Fibroblast of lung (primary cell): ENCODE measurements around the gene CAMTA1. TPM values are rescaled to one million over a fixed set of nuclear protein-coding genes. Genes with fewer than 3 reads are reported as not detected.

ENCODE experiments used
- DNase-seq, 2 donors: peaks; one replicate each; pipeline versions ENCODE4 v3.0.0 to v3.0.0-alpha.2; 2010; ENCODE audit warnings: low read depth in 2 of 2
- H2AFZ ChIP-seq: 2 replicates; pipeline ENCODE4 v1.5.1; 2012; ENCODE audit warnings: low read length, control low read depth, inconsistent platforms
- H3K27ac ChIP-seq: 2 replicates; pipeline ENCODE4 v1.5.1; 2011; ENCODE audit warnings: low read length, control low read depth; ENCODE audit not compliant: insufficient read depth
- H3K27me3 ChIP-seq: 2 replicates; pipeline ENCODE4 v1.5.1; 2011; ENCODE audit warnings: mild to moderate bottlenecking, low read length; ENCODE audit not compliant: control insufficient read depth, insufficient read depth
- H3K36me3 ChIP-seq: 2 replicates; pipeline ENCODE4 v1.5.1; 2011; ENCODE audit warnings: low read length; ENCODE audit not compliant: control insufficient read depth, insufficient read depth
- H3K4me1 ChIP-seq: 2 replicates; pipeline ENCODE4 v1.5.1; 2011; ENCODE audit warnings: low read length; ENCODE audit not compliant: control insufficient read depth, insufficient read depth; ENCODE audit errors: extremely low read depth
- H3K4me2 ChIP-seq: 2 replicates; pipeline ENCODE4 v1.5.1; 2011; ENCODE audit warnings: low read length, control low read depth; ENCODE audit not compliant: insufficient read depth; ENCODE audit errors: extremely low read depth
- H3K4me3 ChIP-seq, 4 experiments: fragments of 200-600 bp in 1 of 4; sonication (generic) in 1 of 4; replicated peaks in 1 of 4; 2 replicates each; pipeline ENCODE4 v1.5.1; 2011 to 2016; ENCODE audit warnings: low read length in 4 of 4, low read depth in 3 of 4, mild to moderate bottlenecking in 3 of 4, control low read depth in 2 of 4, inconsistent platforms in 1 of 4, mixed read lengths in 1 of 4; ENCODE audit not compliant: insufficient read depth in 1 of 4; ENCODE audit errors: control extremely low read depth in 1 of 4
- H3K79me2 ChIP-seq: 2 replicates; pipeline ENCODE4 v1.5.1; 2012; ENCODE audit warnings: mild to moderate bottlenecking, low read length, inconsistent platforms; ENCODE audit not compliant: control insufficient read depth, insufficient read depth
- H3K9ac ChIP-seq: 2 replicates; pipeline ENCODE4 v1.5.1; 2011; ENCODE audit warnings: mild to moderate bottlenecking, low read length, control low read depth; ENCODE audit not compliant: insufficient read depth
- H3K9me3 ChIP-seq: 2 replicates; pipeline ENCODE4 v1.5.1; 2012; ENCODE audit warnings: low read depth, low read length; ENCODE audit not compliant: control insufficient read depth, insufficient read depth
- H4K20me1 ChIP-seq: 2 replicates; pipeline ENCODE4 v1.5.1; 2011; ENCODE audit warnings: low read length; ENCODE audit not compliant: control insufficient read depth, insufficient read depth; ENCODE audit errors: extremely low read depth
- CTCF ChIP-seq, 2 donors: IDR thresholded peaks in 1 of 2; conservative IDR thresholded peaks in 1 of 2; 1 replicate in 1 of 2; 2 replicates in 1 of 2; pipeline ENCODE4 v1.5.1; 2011 to 2012; ENCODE audit warnings: low read length in 2 of 2, control low read depth in 1 of 2, inconsistent platforms in 1 of 2, low read depth in 1 of 2, mild to moderate bottlenecking in 1 of 2
- EZH2 ChIP-seq: IDR thresholded peaks from 2 replicates; pipeline ENCODE4 v1.5.1; 2012; ENCODE audit warnings: low read length, control low read depth, mild to moderate bottlenecking; ENCODE audit errors: missing control alignments
- polyA plus RNA-seq, 2 donors: library from polyadenylated mRNA; depleted of rRNA in 1 of 2; stranded (reverse) in 1 of 2; unstranded in 1 of 2; fragments of >200 nt; gene quantifications; 2 replicates each; pipeline ENCODE4 v1.2.1, GENCODE V29; 2011 to 2012; ENCODE audit warnings: missing spikeins in 1 of 2
- total RNA-seq: library from RNA; depleted of rRNA; stranded (reverse); fragments of >200 nt; gene quantifications from 2 replicates; pipeline ENCODE4 v1.2.1, GENCODE V29; 2014

Gene CAMTA1
- total and polyA plus RNA-seq, 2 donors (not counting 1 experiment from before 2014, with no cell fraction given), result 47.6 to 86.0 TPM

- Histone ChIP-seq H3K4me1 (no peaks in the 10 kb centered on the region), H2AFZ (no peak overlapping the region), H4K20me1 (no peaks in the 10 kb centered on the region), H3K27ac (no peak overlapping the region), H3K36me3 (no peaks in the 10 kb centered on the region), H3K79me2 (no peaks in the 10 kb centered on the region), H3K9ac (no peak overlapping the region), H3K9me3 (peaks cover 6% of the 10 kb centered on the region), H3K4me2 (no peak overlapping the region), H3K4me3 (no peak overlapping the region), H3K27me3 (no peaks in the 10 kb centered on the region)
- no peak for DNase-seq
- no peak for TF ChIP-seq CTCF (conservative IDR thresholded peaks at IDR 0.05 in 1 of 2, IDR thresholded peaks at IDR 0.05 in 1 of 2; ENCODE audit: low read depth in 1 of 2, low read length in 2 of 2)
- TF ChIP-seq EZH2, result no peak
These were observed 323.0 kb downstream of the CAMTA1 start for GRCh38 chr1:7108251-7108650.

GRCh38 chr1:7109901-7110300 lies 324.6 kb downstream of the CAMTA1 start:
- H3K4me3 ChIP-seq, result no peak overlapping the region
- H3K36me3 ChIP-seq, result no peaks in the 10 kb centered on the region
- no peaks in the 10 kb centered on the region for H4K20me1 ChIP-seq
- H3K27ac ChIP-seq, result no peak overlapping the region
- H3K27me3 ChIP-seq, result no peaks in the 10 kb centered on the region
- H2AFZ ChIP-seq, result no peak overlapping the region
- no peaks in the 10 kb centered on the region for H3K4me1 ChIP-seq
- no peak for TF ChIP-seq EZH2
- no peak for TF ChIP-seq CTCF (conservative IDR thresholded peaks at IDR 0.05 in 1 of 2, IDR thresholded peaks at IDR 0.05 in 1 of 2; ENCODE audit: low read depth in 1 of 2, low read length in 2 of 2)
- H3K9me3 ChIP-seq, result no peaks in the 10 kb centered on the region
- H3K4me2 ChIP-seq, result no peak overlapping the region
- no peaks in the 10 kb centered on the region for H3K79me2 ChIP-seq
- no peak for DNase-seq
- no peak overlapping the region for H3K9ac ChIP-seq

GRCh38 chr1:7110321-7110720 lies 325.1 kb downstream of the CAMTA1 start:
- DNase-seq, result peak in 1 of 2 donors; percentile 62

More at GRCh38 chr1:7110321-7110720, 325.1 kb downstream of the CAMTA1 start:
- Histone ChIP-seq H3K4me3 (no peak overlapping the region), H3K9me3 (no peaks in the 10 kb centered on the region), H4K20me1 (no peaks in the 10 kb centered on the region), H3K4me1 (no peaks in the 10 kb centered on the region), H2AFZ (no peak overlapping the region), H3K4me2 (no peak overlapping the region), H3K79me2 (no peaks in the 10 kb centered on the region), H3K27ac (no peak overlapping the region), H3K9ac (no peak overlapping the region), H3K36me3 (no peaks in the 10 kb centered on the region), H3K27me3 (no peaks in the 10 kb centered on the region)
- no peak for TF ChIP-seq EZH2
- no peak for TF ChIP-seq CTCF (conservative IDR thresholded peaks at IDR 0.05 in 1 of 2, IDR thresholded peaks at IDR 0.05 in 1 of 2; ENCODE audit: low read depth in 1 of 2, low read length in 2 of 2)
